Activated CD8-positive, alpha-beta memory T cell treated with anti-CD3 and anti-CD28 coated beads, Interleukin-2, amount 10 ng/mL, durations not matched to agents 7 days and 5 days (primary cell): Measurements from ENCODE around the gene IMP3. TPM values are rescaled to one million over a fixed set of nuclear protein-coding genes. Genes with fewer than 3 reads are reported as not detected.

Source experiments
- ATAC-seq: fragments of 150-1000 bp; cut with Tn5 transposase; one replicate; pipeline ENCODE4 v1.10.0; 2021; ENCODE audit warnings: moderate library complexity
- CTCF ChIA-PET: fragments of 350-600 bp; sonication (Branson Sonifier 250); formaldehyde crosslinking; loops from one replicate; lab custom pipeline; 2021; ENCODE audit warnings: antibody characterized with exemption; lab: Charles Lee
- DNase-seq: peaks from one replicate; pipeline ENCODE4 v3.0.0-alpha.2; 2020
- H3K27ac Mint-ChIP-seq: one replicate; pipeline ENCODE4 v1.8.0; 2021; ENCODE audit warnings: mild to moderate bottlenecking, mixed read lengths
- H3K27me3 Mint-ChIP-seq: one replicate; pipeline ENCODE4 v1.8.0; 2021; ENCODE audit warnings: mixed read lengths
- H3K36me3 Mint-ChIP-seq: one replicate; pipeline ENCODE4 v1.8.0; 2021; ENCODE audit warnings: mild to moderate bottlenecking, mixed read lengths
- H3K4me1 Mint-ChIP-seq: one replicate; pipeline ENCODE4 v1.8.0; 2021; ENCODE audit warnings: mixed read lengths
- H3K4me3 Mint-ChIP-seq: one replicate; pipeline ENCODE4 v1.8.0; 2021; ENCODE audit warnings: mild to moderate bottlenecking, moderate library complexity, mixed read lengths
- H3K9me3 Mint-ChIP-seq: one replicate; pipeline ENCODE4 v1.8.0; 2022; ENCODE audit warnings: low read depth, mixed read lengths
- total RNA-seq, 2 experiments: library from RNA; stranded (reverse); gene quantifications; one replicate each; pipeline ENCODE4 v1.2.3, GENCODE V29; 2021

Gene IMP3
- total RNA-seq, 2 experiments from 2014 or later = 84.0 to 109 TPM

GRCh38 chr15:75616766-75617165 lies 23.3 kb downstream of the IMP3 start:
- H3K27ac Mint-ChIP-seq = no peak overlapping the region
- no peak for ATAC-seq
- peaks cover 45% of the 10 kb centered on the region for H3K36me3 Mint-ChIP-seq
- H3K9me3 Mint-ChIP-seq = no peaks in the 10 kb centered on the region
- no peak overlapping the region for H3K4me3 Mint-ChIP-seq
- peaks cover 15% of the 10 kb centered on the region for H3K4me1 Mint-ChIP-seq
- CTCF ChIA-PET = interaction anchor here (0.6 to 2.5 kb wide), 3 partner anchors 19 to 310 kb away, joined by 3 to 9 read pairs (median 4); no protein-coding TSS in a partner anchor
- no peak for DNase-seq
- H3K27me3 Mint-ChIP-seq = no peaks in the 10 kb centered on the region

GRCh38 chr15:75606711-75607699 lies 33.0 kb downstream of the IMP3 start:
- Mint-ChIP-seq H3K9me3 (no peaks in the 10 kb centered on the region), H3K4me3 (peak overlapping the region; percentile 58), H3K36me3 (peaks cover 49% of the 10 kb centered on the region), H3K27me3 (no peaks in the 10 kb centered on the region), H3K27ac (peak overlapping the region; percentile 96), H3K4me1 (peaks cover 40% of the 10 kb centered on the region)
- ATAC-seq (peak; percentile 81), DNase-seq (peak; percentile 81)
- CTCF ChIA-PET = interaction anchor here (0.6 to 4.5 kb wide), 10 partner anchors 9 to 239 kb away, joined by 3 to 24 read pairs (median 5); partner anchors contain the start of genes PTPN9 and SNUPN

DNA sequence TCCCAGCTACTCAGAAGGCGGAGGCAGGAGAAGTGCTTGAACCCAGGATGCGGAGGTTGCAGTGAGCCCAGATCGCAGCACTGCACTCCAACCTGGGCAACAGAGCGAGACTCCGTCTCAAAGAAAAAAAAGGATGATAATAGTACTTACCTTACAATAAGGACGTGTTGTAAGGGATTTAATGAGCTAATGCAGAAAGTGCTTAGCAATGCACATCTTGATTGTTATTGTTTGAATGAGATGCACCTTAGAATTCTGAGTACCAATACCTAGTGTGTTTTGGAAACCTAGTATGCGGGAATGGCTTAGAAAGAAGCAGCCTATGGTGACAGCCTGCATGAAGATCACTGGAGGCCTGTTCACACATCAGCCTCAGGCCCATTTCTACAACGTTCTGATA lies 34.0 kb downstream of the IMP3 start:
- ATAC-seq = no peak
- no peak for DNase-seq
- H3K9me3 Mint-ChIP-seq = no peaks in the 10 kb centered on the region
- peak overlapping the region; percentile 96 for H3K27ac Mint-ChIP-seq
- H3K4me3 Mint-ChIP-seq = peak overlapping the region; percentile 58
- peaks cover 53% of the 10 kb centered on the region for H3K36me3 Mint-ChIP-seq
- H3K4me1 Mint-ChIP-seq = peaks cover 44% of the 10 kb centered on the region
- CTCF ChIA-PET = interaction anchor here (0.8 to 4.5 kb wide), 7 partner anchors 8 to 238 kb away, joined by 3 to 24 read pairs (median 5); partner anchors contain the start of genes PTPN9 and SNUPN
- no peaks in the 10 kb centered on the region for H3K27me3 Mint-ChIP-seq

DNA sequence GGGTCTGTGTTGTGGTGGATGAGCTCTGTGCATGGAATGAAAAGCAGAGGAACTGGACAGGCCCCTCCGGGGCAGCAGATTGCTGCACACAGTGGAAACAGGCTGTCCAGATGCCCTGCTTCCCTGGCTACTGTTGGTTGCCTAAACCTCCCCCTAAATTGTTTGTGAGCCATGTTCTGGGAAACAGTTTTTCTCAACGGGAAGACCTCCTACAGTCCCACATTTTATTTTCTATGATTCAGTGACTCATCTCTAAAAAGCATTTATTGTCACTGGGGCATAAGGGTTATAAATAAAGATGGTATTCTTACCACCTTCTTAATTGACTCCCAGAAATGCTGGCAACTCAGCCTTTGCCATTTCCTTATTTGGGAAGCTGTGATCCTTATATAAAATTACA lies 40.6 kb downstream of the IMP3 start:
- Mint-ChIP-seq H3K27ac (peak overlapping the region; percentile 92), H3K36me3 (peaks cover 51% of the 10 kb centered on the region), H3K27me3 (no peaks in the 10 kb centered on the region), H3K4me3 (no peak overlapping the region), H3K9me3 (no peaks in the 10 kb centered on the region), H3K4me1 (peaks cover 41% of the 10 kb centered on the region)
- ATAC-seq (no peak), DNase-seq (no peak)
- CTCF ChIA-PET = interaction anchor here (0.8 to 5.0 kb wide), 5 partner anchors 21 to 231 kb away, joined by 3 to 52 read pairs (median 8); partner anchors contain the start of genes IMP3, MAN2C1, PTPN9 and SIN3A

DNA sequence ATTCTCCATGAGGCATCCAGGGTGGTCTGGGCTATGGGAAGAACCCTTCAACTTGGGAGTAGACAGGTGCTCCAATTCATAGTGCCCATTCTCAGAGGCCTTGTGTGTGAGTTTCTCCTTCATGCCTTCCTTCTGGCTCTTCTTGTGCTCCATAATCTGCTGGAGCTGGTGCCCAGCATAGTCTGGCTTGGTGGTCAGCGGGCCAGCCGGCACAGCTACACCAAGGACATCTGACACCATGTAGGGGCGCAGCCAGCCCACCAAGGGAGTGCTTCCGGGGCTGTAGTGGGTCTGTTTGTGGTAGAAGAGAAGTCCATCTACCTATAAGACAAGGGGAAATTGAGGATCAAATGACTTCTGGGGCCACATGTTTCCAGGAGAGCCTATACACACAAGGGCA lies 41.7 kb downstream of the IMP3 start:
- no peak overlapping the region for H3K4me3 Mint-ChIP-seq
- CTCF ChIA-PET = interaction anchor here (0.6 to 5.0 kb wide), 13 partner anchors 9 to 230 kb away, joined by 3 to 52 read pairs (median 6); partner anchors contain the start of genes IMP3, MAN2C1, PTPN9 and SIN3A
- H3K27me3 Mint-ChIP-seq = no peaks in the 10 kb centered on the region
- no peak for DNase-seq
- H3K27ac Mint-ChIP-seq = peak overlapping the region; percentile 92
- no peak for ATAC-seq
- H3K36me3 Mint-ChIP-seq = peaks cover 46% of the 10 kb centered on the region
- no peaks in the 10 kb centered on the region for H3K9me3 Mint-ChIP-seq
- H3K4me1 Mint-ChIP-seq = peaks cover 41% of the 10 kb centered on the region

- Mint-ChIP-seq H3K27me3 (no peaks in the 10 kb centered on the region), H3K4me3 (peak overlapping the region; percentile 46), H3K4me1 (peaks cover 41% of the 10 kb centered on the region), H3K9me3 (no peaks in the 10 kb centered on the region), H3K27ac (peak overlapping the region; percentile 92), H3K36me3 (peaks cover 46% of the 10 kb centered on the region)
- DNase-seq (peak; percentile 84), ATAC-seq (peak; percentile 83)
- CTCF ChIA-PET = interaction anchor here (0.6 to 5.0 kb wide), 21 partner anchors 10 to 262 kb away, joined by 3 to 52 read pairs (median 4); partner anchors contain the start of genes COMMD4, IMP3, MAN2C1 and PTPN9
Observed at GRCh38 chr15:75597667-75598341, 42.2 kb downstream of the IMP3 start.

DNA sequence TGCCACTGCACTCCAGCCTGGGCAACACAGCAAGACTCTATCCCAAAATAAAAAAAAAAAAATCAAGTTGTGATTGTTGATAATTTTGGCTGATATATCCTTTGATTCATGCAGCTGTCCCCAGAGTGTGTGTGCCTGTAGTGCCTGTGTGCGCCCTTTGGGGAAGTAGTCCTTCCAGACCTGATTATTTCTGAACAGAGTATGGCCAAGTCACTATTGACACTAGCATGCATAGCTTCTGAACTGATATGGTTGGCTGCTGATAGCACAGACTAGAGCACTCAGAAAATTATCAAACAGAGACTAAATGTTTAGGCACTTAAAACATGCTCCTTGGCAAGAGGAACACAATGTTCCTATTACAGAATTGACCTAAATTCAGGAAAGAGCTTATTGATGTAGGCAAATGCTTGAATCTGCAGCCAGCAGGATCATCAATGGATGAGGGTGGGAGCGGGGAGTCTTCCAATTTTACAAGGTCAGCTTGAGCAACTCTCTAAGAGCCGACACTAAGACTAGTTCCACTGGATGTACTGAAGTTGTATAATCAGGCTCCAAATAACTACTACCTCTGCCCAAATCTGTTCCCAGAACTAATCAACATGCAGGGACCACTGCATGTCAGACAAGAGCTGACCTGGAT lies 43.2 kb downstream of the IMP3 start:
- DNase-seq (no peak), ATAC-seq (no peak)
- CTCF ChIA-PET = interaction anchor here (0.5 to 5.0 kb wide), 17 partner anchors 11 to 229 kb away, joined by 3 to 52 read pairs (median 7); partner anchors contain the start of genes IMP3, MAN2C1, PTPN9 and SNUPN
- Mint-ChIP-seq H3K36me3 (peaks cover 43% of the 10 kb centered on the region), H3K27me3 (no peaks in the 10 kb centered on the region), H3K9me3 (no peaks in the 10 kb centered on the region), H3K4me1 (peaks cover 41% of the 10 kb centered on the region), H3K4me3 (peak overlapping the region; percentile 46), H3K27ac (peak overlapping the region; percentile 92)

DNA sequence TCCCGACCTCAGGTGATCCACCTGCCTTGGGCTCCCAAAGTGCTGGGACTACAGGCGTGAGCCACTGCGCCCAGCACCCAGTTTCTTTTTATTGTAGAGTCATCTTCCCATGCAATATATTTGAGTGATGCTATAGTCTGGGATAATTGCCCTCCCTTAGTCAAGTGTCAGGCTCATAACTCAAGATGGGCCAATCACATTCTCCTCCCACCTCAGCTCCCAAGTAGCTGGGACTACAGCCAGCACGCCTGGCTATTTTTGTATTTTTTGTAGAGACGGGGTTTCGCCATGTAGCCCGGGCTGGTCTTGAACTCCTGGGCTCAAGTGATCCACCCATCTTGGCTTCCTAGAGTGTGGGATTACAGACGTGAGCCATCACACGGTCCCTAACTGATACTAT lies 45.7 kb downstream of the IMP3 start:
- H3K4me3 Mint-ChIP-seq = no peak overlapping the region
- DNase-seq = no peak
- peaks cover 42% of the 10 kb centered on the region for H3K4me1 Mint-ChIP-seq
- peaks cover 31% of the 10 kb centered on the region for H3K36me3 Mint-ChIP-seq
- CTCF ChIA-PET = interaction anchor here (1.0 to 3.6 kb wide), 2 partner anchors 16 to 139 kb away, joined by 3 to 10 read pairs; no protein-coding TSS in a partner anchor
- H3K9me3 Mint-ChIP-seq = no peaks in the 10 kb centered on the region
- no peak for ATAC-seq
- no peaks in the 10 kb centered on the region for H3K27me3 Mint-ChIP-seq
- no peak overlapping the region for H3K27ac Mint-ChIP-seq

DNA sequence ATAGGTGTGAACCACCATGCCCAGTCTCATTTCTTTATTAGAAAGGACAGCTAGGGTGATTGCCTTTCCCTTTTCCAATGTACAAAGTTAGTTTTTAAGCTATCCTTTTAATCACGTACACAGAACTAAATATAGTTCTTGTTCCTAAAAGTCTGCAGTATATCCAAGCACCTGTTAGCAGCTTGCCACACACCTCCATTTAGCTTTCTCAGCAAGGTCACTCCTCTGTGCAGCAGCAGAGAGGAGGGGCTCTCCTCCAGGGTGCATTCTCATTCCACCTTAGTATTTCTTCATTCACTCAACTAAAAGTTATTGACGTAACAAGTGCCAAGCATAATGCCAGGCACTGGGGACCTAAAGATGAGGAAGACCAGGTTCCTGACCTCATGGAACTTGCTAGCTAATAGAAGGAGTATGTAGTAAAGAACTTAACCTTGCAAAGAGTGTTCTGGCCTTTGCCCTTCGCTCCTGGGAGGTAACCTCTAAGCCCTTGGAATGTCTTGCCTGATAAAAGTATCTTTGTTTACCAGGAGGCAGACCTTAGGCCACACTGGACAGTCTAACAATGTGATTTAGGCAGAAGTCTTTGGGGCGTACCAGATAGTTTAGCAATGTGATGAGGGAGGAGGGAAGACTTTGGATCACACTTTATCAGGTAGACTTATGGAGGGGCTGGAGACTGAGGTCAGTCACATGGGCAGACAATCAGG lies 48.2 kb downstream of the IMP3 start:
- Mint-ChIP-seq H3K36me3 (peaks cover 29% of the 10 kb centered on the region), H3K27me3 (no peaks in the 10 kb centered on the region), H3K27ac (no peak overlapping the region), H3K4me1 (peaks cover 18% of the 10 kb centered on the region), H3K9me3 (no peaks in the 10 kb centered on the region), H3K4me3 (no peak overlapping the region)
- CTCF ChIA-PET = interaction anchor here (2.1 kb wide), 1 partner anchor 49 kb away, joined by 6 read pairs; the partner anchor contains the start of gene IMP3
- ATAC-seq = no peak
- no peak for DNase-seq

- Mint-ChIP-seq H3K27me3 (no peaks in the 10 kb centered on the region), H3K9me3 (no peaks in the 10 kb centered on the region), H3K36me3 (peaks cover 23% of the 10 kb centered on the region), H3K27ac (no peak overlapping the region), H3K4me3 (no peak overlapping the region), H3K4me1 (peaks cover 7% of the 10 kb centered on the region)
- no peak for DNase-seq
- no peak for ATAC-seq
- CTCF ChIA-PET = no interaction called here
Observed at GRCh38 chr15:75590239-75590638, 49.8 kb downstream of the IMP3 start.
